HG03025 (cell line): ENCODE measurements around the gene TCL1B.
A peak's percentile ranks its signal among the peaks of the same experiment; 100 is the strongest.
"Not testable (repeated sequence)": the region's sequence is repeated elsewhere in the genome, so short reads cannot be mapped to it uniquely, and the experiment has no call there.

ENCODE experiments used
- ATAC-seq: cut with Tn5 transposase; IDR thresholded peaks from one replicate; pipeline ENCODE4 v1.9.1; 2021; ENCODE audit warnings: mild to moderate bottlenecking, moderate library complexity; ENCODE audit not compliant: unreplicated experiment, low FRiP score

The TCL1B gene

DNA sequence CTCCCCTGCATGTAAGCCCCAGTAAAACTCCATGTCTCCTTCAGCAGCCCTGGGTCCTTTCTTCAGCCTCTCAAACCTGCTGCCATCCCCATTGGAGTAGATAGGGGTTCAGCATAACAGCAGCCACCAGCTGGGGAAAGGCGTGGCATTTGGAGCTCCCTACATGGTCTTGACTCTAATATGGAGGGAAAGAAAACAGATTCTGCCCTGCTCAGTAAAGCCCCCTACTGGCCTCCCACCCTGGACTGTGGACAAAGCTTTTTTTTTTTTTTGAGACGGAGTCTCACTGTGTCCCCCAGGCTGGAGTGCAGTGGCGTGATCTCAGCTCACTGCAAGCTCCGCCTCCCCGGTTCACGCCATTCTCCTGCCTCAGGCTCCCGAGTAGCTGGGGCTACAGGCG lies 20.7 kb upstream of the TCL1B start:
- not testable (repeated sequence) for ATAC-seq

DNA sequence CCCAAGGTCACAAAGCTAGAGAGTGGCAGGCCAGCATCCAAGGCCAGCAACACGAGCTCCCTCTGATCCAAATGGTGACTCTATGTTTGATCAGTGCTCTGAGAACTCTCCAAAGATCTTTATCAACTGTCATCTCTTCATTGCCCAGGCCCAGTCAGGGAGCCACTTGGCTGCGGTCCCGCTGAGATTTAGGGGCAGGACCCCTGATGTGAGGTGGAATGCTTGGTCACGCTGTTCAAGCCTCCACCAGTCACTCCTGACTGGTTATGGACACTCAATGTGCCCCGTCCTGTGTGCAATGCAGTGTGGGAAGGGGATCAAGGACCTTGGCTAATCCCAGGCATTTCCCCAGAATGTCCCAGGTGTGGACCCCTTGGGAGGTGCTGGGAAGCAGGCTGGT lies 19.8 kb upstream of the TCL1B start:
- ATAC-seq: no peak

DNA sequence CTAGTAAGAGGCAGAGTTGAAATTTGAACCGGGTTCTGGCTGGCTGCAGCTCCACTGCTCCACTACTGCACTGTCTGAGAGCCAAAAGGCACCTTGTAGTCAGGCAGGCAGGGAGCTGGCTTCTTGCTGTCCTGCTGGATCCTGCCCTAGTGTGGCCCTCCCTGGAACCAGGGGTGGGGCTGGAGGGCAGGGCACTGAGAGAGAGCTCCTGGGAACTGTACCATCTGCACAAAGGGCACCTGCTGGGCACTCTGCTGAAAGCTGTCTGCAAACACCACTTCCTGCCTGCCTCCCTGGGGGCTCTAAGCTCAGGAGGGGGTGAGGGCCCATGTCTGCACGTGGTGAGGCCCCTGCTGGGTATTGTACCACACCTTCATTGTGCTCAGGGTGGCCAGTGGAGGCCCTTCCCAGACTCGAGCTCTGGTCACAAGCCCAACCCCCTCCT lies 19.0 kb upstream of the TCL1B start:
- no peak for ATAC-seq

DNA sequence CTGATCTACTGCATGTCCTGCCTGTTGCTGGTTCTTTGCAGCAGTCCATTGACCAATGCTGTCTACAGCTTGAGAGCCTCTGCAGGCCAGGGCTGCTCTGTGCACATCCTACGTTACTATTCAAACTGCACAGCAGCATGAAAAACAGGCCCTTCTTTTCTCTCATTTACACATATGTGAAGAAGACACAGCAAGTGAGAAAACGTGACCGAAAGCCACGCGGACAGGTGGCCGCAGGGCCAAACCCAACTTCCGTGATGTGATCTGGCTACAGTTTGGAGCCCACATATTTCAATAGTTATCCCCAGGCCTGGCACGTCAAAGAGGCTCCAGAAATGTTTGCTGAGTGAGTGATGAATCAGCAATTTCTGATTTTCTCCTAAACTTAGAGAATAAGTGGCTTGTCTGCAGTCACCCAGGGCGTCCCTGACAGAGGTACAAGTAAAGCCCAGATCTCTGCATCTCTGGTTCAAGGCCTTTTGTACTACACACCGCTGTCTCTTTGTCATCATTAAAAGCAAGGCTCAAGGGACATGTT lies 17.9 kb upstream of the TCL1B start:
- no peak for ATAC-seq

DNA sequence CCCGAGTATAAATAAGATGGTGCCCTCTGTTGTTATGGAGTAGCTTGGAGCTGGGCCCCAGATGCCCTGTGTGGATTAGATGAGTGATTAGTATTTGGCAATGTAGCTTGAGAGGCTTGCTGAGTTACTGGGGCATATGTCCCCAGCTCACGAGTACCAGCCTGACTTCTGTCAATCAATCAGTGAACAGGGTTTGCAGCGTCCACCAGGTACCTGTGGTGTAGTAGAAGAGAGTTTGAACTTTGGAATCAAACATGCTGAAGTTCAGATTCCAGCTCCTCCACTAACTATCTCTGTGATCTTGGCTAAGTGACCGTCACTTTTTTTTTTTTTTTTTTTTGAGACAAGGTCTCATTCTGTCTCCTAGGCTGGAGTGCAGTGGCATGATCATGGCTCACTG lies 11.6 kb upstream of the TCL1B start:
- no peak for ATAC-seq

DNA sequence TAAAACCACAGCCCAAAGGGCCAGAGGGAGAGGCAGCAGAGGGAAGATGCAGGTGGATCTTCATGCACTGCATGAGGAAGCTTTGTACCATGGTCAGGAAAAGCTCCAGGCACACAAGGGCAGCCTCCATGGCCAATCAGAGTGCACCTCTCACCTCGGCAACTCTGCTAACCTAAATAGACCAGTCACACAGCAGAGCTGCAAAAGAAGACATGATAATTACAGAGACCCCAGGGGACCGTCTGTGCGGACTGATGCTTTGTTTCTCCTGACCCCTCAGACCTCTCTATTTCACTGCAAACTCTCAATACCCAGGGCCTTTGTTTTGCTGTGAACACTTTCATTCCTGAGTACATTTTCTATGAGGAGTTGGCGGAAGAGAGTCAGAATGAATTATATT lies 10.7 kb upstream of the TCL1B start:
- no peak for ATAC-seq

DNA sequence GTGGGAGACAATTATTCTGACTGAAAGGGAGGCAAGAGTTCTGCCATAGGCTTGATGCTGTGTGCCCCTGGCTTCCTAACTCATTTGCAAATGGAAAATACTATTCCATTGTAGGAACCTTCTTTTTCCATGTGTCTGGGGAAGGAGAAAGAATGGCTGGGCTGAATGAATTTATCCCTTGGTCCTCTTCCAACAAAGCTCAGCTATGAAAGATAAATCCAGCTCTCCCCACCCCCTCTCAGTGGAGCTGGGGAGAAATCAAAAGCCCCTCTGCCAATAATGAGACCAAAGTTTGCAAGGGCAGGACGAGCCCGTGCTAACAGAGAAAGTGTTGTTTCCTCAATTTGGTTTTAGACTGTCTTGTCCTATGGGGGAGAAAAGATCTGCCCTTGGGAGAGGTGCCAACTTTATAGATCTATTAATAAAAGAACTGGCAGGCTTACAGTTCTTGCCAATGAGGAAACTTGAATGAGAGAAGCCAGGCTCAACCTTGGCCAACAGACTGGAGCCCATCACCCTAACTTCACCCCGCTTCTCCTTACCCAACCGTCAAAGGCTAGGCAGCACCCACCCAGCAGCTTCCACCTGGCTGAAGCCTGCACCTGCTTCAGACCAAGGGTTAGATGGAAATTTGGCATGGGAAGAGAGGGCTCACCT lies 8.9 kb upstream of the TCL1B start:
- no peak for ATAC-seq

DNA sequence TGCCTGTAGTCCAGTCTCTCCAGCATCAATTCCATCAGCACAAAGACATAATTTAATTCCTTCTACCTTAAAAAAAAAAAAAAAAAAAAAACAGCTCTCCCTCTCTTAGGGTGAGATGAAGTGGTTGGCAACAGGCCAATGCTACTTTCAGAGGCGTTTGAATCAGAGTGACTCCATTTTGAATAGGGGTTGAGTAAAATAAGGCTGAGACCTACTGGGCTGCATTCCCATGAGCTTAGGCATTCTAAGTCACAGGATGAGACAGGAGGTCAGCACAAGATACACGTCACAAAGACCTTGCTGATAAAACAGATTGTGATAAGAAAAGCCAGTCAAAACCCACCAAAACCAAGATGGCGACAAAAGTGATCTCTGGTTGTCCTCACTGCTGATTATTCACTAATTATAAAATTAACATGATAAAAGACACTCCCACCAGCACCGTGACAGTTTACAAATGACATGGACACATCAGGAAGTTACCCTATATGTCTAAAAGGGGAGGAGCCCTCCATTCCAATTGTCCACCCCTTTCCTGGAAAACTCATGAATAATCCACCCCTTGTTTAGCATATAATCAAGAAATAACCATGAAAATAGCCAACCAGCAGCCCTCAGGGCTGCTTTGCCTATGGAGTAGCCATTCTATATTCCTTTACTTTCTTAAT lies 6.9 kb upstream of the TCL1B start:
- no peak for ATAC-seq

DNA sequence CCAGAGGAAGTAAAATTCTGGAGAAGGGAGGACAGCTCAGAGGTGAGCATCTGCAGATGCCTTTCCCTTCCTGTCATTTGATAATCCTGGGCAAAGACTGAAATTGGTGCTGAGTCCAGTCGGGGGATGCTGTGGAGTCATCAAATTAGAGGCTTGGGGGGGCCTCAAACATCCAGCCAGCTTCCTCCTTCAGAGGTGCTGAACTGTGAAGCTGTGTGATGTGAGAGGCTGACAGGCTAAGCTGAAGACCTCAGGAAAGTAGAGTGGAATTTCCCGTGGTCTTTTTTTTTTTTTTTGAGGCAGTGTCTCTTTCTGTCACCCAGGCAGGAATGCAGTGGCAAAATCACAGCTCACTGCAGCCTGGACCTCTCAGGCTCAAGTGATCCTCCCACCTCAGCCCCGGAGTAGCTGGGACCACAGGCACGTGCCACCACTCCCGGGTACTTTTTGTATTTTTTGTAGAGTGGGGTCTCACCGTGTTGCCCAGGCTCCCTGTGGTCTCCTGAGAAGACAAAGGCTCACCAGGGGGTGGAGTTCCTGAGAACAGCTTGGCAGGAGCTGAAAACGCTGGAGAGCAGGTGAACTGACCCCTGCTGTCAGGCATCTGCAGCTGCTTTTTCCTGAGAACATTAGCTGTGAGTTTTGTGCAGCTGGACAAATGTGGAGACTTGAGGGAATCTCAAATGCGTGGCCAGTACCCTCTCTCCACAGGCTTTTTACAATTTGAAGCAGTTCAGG lies 6.1 kb upstream of the TCL1B start:
- no peak for ATAC-seq

DNA sequence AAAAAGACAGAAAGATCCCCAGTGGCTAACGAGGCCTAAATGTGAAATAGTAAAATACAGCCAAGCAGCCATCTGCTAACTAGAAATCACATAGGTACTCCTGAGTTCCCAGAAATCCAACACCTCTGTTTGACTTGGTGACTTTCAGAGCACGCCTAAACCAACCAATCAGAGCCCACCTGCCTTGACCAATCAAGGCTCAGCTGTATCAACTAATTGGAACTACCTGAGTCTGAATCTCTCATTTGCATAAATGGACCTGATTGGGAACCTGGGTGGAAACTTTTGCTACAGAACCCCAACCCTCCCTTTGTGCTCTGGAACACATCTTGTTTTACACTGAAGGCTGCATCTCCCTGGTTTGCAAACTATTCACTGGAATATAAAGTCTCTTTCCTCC lies 5.1 kb upstream of the TCL1B start:
- ATAC-seq: no peak

DNA sequence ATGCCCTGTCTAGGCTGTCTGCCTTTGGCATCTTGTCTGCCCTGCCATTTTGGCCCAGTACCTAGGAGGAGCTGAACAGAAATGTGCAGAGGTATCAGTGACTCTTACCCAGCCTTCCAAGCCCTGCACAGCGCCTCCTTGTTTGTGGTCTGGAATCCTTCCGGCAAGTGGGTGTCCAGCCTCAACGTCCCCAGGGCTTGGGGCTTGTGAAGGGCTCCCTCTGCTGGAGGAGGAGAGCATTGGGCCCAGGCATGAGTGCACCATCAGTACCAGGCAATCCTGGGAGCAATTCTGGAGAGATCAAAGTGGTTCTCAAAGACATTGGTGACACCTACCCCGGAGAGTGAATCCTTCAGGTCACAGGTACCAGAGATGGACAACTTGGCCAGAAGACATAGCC lies 2.4 kb upstream of the TCL1B start:
- no peak for ATAC-seq

DNA sequence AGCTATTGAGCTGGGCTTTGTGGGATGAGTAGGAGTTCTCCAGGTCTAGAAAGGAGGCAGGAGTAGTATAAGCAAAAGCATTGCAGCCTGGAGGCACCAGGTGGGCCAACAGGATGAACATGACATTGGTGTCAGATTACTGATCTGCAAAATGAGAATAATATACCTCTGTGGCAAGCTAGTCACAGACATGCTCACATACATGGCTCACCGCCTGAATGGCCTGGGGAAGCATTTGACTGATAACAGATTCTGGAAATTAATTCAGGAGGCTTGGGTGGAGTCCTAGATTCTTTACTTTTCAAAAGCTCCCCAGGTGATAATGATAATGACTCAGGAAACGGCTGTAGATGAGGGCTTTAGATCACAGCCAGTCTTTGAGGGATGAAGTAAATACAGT lies 709 bp downstream of the TCL1B start:
- ATAC-seq: no peak

DNA sequence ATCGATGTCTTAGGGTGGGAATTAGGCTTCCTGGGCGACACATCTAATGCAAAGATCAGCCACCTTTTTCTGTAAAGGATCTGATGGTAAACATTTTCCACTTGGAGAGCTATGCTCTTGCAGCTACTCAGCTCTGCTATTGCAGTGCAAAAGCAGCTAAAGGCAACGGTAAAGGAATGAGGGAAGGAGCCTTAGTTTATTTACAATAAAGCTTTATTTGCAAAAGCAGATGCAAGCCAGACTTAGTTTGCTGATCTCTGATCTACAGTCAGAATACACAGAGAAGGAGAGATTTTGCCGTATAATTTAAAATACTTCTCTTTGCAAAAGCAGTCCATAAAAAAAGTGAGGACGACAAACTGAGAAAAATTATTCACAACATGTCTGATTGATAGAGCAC lies 3.2 kb downstream of the TCL1B start:
- ATAC-seq: no peak

DNA sequence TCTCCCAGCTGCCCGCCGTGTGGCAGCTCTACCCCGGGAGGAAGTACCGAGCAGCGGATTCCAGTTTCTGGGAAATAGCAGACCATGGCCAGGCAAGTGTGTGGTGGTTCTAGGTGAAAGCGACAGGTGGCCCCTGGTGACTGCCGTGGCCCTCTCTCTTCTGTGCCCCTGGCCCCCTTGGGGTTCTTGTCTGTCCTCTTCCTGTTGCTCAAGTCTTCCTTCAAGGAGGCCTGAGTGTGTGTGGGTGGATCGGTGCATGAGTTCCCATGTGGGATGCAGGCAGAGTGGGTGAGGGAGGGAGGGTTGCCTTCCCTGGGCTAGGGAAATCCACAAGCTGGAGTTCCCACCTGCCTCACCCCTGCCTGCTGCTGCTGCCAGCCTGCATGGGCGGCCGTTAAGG lies 4.6 kb downstream of the TCL1B start:
- ATAC-seq: no peak

DNA sequence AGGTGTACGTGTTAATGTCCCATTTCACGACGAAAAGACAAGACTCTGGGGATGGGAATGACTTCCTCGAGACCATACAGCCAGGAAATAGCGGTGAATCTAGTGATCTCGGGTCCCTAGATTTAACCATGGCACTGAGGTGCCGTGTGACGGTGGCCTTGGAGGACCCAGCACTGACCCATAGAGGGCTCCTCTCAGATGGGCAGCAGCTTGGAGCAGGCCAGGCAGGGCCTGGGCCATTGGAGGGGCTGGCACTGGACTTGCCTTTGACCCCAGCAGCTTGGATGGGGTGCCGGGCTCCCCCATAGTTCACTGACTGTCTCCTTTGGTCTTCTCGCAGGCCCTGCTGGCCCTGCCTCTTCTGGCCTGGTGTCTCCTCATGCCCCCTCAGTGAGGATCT lies 5.4 kb downstream of the TCL1B start:
- no peak for ATAC-seq

DNA sequence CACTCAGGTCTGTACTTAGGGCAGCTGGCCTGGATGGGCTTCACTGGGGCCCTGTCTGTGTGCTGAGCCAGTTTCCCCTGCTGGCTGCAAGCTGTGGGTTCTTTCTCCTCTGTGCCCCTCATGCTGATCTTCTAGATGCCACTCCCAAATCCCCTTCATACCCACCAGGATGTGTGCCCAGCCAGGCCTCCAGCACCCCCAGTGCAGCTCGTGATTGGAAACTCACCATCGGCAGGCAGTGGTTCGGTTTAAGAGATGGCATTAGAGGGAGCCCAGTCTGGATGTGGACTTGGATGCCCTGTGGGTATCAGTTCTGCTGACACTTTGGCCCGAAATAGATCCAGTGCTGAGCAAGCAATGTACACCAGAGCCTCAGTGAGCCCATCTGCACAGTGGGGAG lies 5.9 kb downstream of the TCL1B start:
- no peak for ATAC-seq

DNA sequence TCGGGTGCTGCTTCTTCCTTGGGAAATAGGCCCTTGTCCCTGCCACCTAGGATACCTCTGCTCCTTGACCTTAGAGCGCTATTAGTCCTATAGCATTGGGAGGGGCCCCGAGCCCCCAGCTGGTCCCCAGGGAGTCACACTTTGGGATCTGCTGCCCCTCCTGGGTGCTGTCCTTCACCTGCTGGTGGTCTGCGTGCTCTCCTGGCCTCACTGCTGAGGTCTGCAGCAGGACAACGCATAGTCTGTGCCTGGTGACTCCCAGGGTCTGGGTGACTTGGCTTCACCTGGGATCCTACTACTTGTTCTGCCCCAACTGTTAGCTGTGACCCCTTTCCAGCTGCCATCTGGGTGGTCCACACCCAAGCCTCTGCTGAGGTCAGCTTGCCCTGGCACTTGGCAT lies 8.8 kb downstream of the TCL1B start:
- ATAC-seq: no peak

DNA sequence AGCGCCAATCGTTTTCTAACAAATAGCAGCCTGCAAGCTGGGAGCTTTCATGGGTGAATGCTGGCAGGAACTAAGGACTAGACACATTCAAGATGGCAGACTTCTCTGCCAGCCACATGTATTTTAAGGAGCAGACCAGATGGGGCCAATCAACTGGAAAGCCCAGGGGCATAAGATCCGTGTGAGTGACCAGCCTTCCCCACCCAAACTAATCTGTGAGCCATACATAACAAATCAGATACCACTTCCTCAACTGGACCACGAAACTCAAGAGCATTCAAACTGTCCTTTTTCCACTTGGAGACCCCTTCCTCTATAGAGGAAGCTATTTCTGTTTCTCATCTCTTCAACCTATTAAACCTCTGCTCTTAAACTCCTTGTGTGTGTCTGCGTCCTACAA lies 9.7 kb downstream of the TCL1B start:
- ATAC-seq: no peak

DNA sequence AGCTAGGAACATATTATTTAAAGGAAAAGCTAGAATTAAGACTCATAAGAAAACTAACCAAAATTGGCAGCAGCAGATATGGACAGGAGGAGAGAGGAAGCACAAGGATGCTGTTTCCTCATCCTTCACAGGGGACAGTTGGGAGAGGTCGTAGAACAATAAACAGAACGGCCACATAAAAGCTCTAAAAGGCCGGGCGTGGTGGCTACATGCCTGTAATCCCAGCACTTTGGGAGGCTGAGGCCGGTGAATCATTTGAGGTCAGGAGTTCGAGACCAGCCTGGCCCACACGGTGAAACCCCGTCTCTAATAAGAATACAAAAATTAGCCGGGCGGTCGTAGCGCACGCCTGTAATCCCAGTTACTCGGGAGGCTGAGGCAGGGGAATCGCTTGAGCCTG lies 10.5 kb downstream of the TCL1B start:
- no peak for ATAC-seq

DNA sequence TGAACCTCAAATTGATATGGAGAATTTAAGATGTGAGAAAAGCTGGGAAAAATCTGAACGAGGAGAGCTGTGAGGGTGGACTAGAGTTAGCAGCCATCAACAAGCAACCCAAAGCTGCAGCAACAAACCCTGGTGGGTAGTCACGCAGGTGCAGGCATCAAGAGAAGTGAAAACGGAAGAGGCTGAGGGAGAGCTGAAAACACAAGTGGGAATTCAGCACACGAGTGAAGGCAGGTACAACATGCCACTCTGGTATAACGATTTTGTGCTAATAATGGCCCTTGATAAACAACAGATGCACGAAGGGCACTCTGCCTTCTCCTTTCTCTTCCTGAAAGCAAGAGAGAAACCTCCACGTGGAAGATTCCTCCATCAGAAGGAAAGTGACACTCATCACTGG lies 11.5 kb downstream of the TCL1B start:
- ATAC-seq: peak; percentile 46

DNA sequence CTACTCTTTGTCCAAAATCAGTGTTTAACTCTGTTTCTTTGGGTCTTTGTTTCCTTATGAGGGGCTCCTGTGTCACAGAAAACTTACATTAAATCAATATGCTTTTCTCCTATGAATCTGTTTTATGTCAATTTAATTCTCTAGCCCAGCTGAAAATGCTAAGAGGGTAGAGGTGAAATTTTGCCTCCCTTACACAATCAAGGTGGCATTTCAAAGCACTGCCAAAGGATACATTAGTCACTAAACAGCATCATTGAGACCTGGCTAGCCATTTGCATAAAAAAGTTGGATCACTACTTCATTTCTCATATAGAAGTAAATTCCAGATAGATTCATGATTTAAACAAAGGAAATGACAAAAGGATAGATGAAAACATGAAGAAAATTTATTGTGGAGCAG lies 12.1 kb downstream of the TCL1B start:
- no peak for ATAC-seq

DNA sequence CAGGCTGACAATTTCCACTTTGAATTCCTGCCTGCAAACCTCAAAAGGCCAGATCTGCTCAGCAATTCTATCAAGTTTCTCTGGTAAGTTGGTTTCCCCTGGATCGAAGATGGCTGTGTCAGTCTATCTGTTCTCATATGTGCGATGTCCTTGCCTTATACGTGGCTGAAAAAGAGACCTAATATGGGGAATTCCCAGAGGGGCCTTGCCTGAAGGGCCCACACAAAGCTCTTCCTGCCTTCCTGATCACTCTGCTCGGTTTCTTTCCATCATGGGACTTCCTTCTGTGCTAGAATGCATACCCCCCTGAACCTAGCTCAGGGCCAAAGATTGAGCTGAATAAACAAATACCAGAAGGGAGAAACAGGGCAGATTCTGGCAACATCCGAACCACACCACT lies 13.2 kb downstream of the TCL1B start:
- ATAC-seq: no peak
